ENCODE results near the gene SMIM22. TPM values are rescaled to one million over a fixed set of nuclear protein-coding genes. Genes with fewer than 3 reads are reported as not detected.

SMIM22 gene
- total RNA-seq, 2 experiments from 2014 or later, result not detected

DNA sequence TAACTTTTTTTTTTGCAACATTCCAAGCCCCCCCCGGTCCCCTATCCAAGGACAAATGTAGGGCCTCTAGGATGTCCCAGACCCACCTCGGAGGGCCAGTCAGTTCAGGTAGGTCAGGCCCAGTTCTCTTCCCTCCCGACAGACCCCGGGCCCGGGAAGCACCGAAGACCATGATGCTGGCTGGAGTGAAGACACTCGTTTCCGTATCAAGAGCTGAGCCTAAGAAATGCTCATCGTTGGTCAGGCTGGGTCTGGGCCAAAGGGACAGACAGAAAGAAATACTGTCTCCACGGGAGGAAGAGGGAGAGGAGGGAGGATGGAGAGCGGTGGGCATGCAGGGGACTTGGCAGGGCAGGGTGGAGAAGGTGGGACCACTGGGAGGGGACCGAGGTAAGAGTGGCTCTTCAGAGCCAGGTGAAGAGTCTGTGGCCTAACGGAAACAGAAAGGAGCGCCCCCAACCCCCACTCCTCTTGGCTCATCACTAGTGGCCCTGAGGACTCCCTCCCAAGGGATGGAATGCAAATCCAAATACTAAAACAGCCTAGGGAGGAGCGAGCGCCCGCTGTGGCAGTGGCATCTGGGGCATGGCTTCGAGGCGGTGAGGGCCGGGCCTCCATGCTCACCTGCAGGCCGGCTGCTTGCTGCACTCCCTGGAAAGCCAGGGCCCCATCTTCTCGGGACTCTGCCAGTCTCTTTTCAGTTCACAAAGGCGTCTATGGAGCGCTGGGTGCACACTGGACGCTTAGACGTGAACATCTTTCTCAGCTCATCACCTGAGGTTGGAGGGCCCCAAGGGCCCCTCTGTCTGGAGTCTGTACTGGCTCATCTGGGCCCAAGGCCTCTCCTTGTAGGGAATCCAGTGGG, 9.0 kb downstream of the SMIM22 start:
- peak overlapping the region; percentile 17 for H3K27ac Mint-ChIP-seq
- Histone ChIP-seq H3K27me3 (ENCODE audit: control insufficient read depth in 1 of 2, insufficient read depth in 2 of 2, low read length in 2 of 2) (no peaks in the 10 kb centered on the region), H3K4me3 (ENCODE audit: low read length) (no peak overlapping the region), H3K9me3 (ENCODE audit: control insufficient read depth in 1 of 2, insufficient read depth in 1 of 2, low read length in 2 of 2) (no peaks in the 10 kb centered on the region), H3K4me1 (ENCODE audit: insufficient read depth, low read length) (peaks cover 24% of the 10 kb centered on the region), H3K36me3 (ENCODE audit: insufficient read depth, low read length) (peaks cover 36% of the 10 kb centered on the region), H3K27ac (ENCODE audit: low read depth in 1 of 2, low read length in 2 of 2) (no peak overlapping the region)
- peaks cover 22% of the 10 kb centered on the region for H3K4me1 Mint-ChIP-seq (ENCODE audit: low read depth)
- TF ChIP-seq CTCF (IDR thresholded peaks at IDR 0.05), result no peak
- peak overlapping the region; percentile 78 for H3K4me3 Mint-ChIP-seq
- DNase-seq (no peak), ATAC-seq (ENCODE audit: poor library complexity) (no peak)
- intact Hi-C loops (cut with DNase I, micrococcal nuclease), result loop anchor here (2.0 to 10.0 kb wide), 3 partner anchors 43 to 189 kb away; partner anchors contain the start of genes ANKS3 (in 1 of the 2), DNAAF8 (in 1 of the 2), GLYR1 (in 1 of the 2) and UBALD1 (in 1 of the 2)
- H3K27me3 Mint-ChIP-seq, result no peaks in the 10 kb centered on the region
- ChIA-PET POLR2A (interaction anchor here (2.9 to 3.0 kb wide), 2 partner anchors 38 to 69 kb away, joined by 16 to 38 read pairs; partner anchors contain the start of genes ANKS3, DNAAF8 and ZNF500), CTCF (interaction anchor here (1.6 kb wide), 1 partner anchor 35 kb away, joined by 5 read pairs; no protein-coding TSS in a partner anchor)
- no peaks in the 10 kb centered on the region for H3K9me3 Mint-ChIP-seq
- peaks cover 38% of the 10 kb centered on the region for H3K36me3 Mint-ChIP-seq (ENCODE audit: low read depth)

- Histone ChIP-seq H3K4me3 (ENCODE audit: low read length) (no peak overlapping the region), H3K4me1 (ENCODE audit: insufficient read depth, low read length) (peaks cover 22% of the 10 kb centered on the region), H3K27ac (ENCODE audit: low read depth in 1 of 2, low read length in 2 of 2) (no peak overlapping the region), H3K36me3 (ENCODE audit: insufficient read depth, low read length) (peaks cover 38% of the 10 kb centered on the region), H3K9me3 (ENCODE audit: control insufficient read depth in 1 of 2, insufficient read depth in 1 of 2, low read length in 2 of 2) (no peaks in the 10 kb centered on the region), H3K27me3 (ENCODE audit: control insufficient read depth in 1 of 2, insufficient read depth in 2 of 2, low read length in 2 of 2) (no peaks in the 10 kb centered on the region)
- intact Hi-C loops (cut with DNase I, micrococcal nuclease), result loop anchor here (2.0 to 10.0 kb wide), 2 partner anchors 42 to 190 kb away; partner anchors contain the start of genes GLYR1 (in 1 of the 2), UBALD1 (in 1 of the 2) and UBN1 (in 1 of the 2)
- CTCF ChIA-PET, result no interaction called here
- Mint-ChIP-seq H3K4me1 (ENCODE audit: low read depth) (peaks cover 22% of the 10 kb centered on the region), H3K4me3 (no peak overlapping the region), H3K36me3 (ENCODE audit: low read depth) (peaks cover 40% of the 10 kb centered on the region), H3K27me3 (no peaks in the 10 kb centered on the region), H3K27ac (no peak overlapping the region), H3K9me3 (no peaks in the 10 kb centered on the region)
- POLR2A ChIA-PET, result no interaction called here
- ATAC-seq (ENCODE audit: poor library complexity) (no peak), DNase-seq (no peak)
- no peak for TF ChIP-seq CTCF (IDR thresholded peaks at IDR 0.05)
Measured at GRCh38 chr16:4805231-4805630, 10.1 kb downstream of the SMIM22 start.

DNA sequence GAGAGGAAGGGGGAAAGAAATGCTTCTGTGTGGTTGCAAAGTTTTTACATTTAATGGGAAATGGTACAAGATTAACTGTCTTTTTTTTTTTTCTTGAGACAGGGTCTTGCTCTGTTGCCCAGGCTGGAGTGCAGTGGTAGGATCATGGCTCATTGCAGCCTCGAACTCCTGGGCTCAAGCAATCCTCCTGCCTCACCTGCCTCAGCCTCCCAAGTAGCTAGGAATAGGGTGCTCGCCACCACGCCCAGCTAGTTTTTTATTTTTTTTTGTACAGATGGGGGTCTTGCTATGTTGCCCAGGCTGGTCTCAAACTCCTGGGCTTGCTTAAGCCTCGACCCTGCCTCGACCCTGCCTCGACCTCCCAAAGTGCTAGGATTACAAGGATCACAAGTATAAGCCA, 11.1 kb downstream of the SMIM22 start:
- Mint-ChIP-seq H3K27me3 (no peaks in the 10 kb centered on the region), H3K9me3 (no peaks in the 10 kb centered on the region), H3K4me1 (ENCODE audit: low read depth) (peaks cover 15% of the 10 kb centered on the region), H3K4me3 (no peak overlapping the region), H3K27ac (no peak overlapping the region), H3K36me3 (ENCODE audit: low read depth) (peaks cover 50% of the 10 kb centered on the region)
- no peak overlapping the region for H3K27ac ChIP-seq (ENCODE audit: low read depth in 1 of 2, low read length in 2 of 2)
- no peak overlapping the region for H3K4me3 ChIP-seq (ENCODE audit: low read length)
- ChIA-PET POLR2A (no interaction called here), CTCF (no interaction called here)
- peaks cover 40% of the 10 kb centered on the region for H3K36me3 ChIP-seq (ENCODE audit: insufficient read depth, low read length)
- H3K4me1 ChIP-seq (ENCODE audit: insufficient read depth, low read length), result peaks cover 11% of the 10 kb centered on the region
- H3K27me3 ChIP-seq (ENCODE audit: control insufficient read depth in 1 of 2, insufficient read depth in 2 of 2, low read length in 2 of 2), result no peaks in the 10 kb centered on the region
- no peaks in the 10 kb centered on the region for H3K9me3 ChIP-seq (ENCODE audit: control insufficient read depth in 1 of 2, insufficient read depth in 1 of 2, low read length in 2 of 2)
- intact Hi-C loops (cut with DNase I, micrococcal nuclease), result loop anchor here in 1 of 2 experiments (10.0 kb wide), 1 partner anchor 191 kb away; the partner anchor contains the start of gene UBALD1
- no peak for ATAC-seq (ENCODE audit: poor library complexity)
- TF ChIP-seq CTCF (IDR thresholded peaks at IDR 0.05), result no peak
- no peak for DNase-seq

Measured in CD4-positive, alpha-beta T cell (primary cell).